Central memory CD8-positive, alpha-beta T cell (primary cell): ENCODE data around the gene ACTRT2.

Source experiments
- ATAC-seq: fragments of 150-1000 bp; cut with Tn5 transposase; replicated peaks from 2 replicates; pipeline ENCODE4 v1.10.0; 2022; ENCODE audit warnings: mild to moderate bottlenecking, moderate FRiP score, moderate number of reproducible peaks; ENCODE audit not compliant: poor library complexity, severe bottlenecking; ENCODE audit errors: extremely low read depth
- DNase-seq, 2 donors: peaks; one replicate each; pipeline ENCODE4 v3.0.0; 2021; ENCODE audit warnings: low spot score in 2 of 2
- H3K27ac Mint-ChIP-seq: one replicate; pipeline ENCODE4 v1.8.0; 2022; ENCODE audit warnings: low read depth, mild to moderate bottlenecking, moderate library complexity, mixed read lengths
- H3K27me3 Mint-ChIP-seq: one replicate; pipeline ENCODE4 v1.8.0; 2022; ENCODE audit warnings: mixed read lengths
- H3K36me3 Mint-ChIP-seq: one replicate; pipeline ENCODE4 v1.8.0; 2022; ENCODE audit warnings: mild to moderate bottlenecking, moderate library complexity, mixed read lengths; ENCODE audit not compliant: insufficient read depth
- H3K4me1 Mint-ChIP-seq: one replicate; pipeline ENCODE4 v1.8.0; 2022; ENCODE audit warnings: mixed read lengths
- H3K4me3 Mint-ChIP-seq: one replicate; pipeline ENCODE4 v1.8.0; 2022; ENCODE audit warnings: mild to moderate bottlenecking, moderate library complexity, mixed read lengths
- H3K9me3 Mint-ChIP-seq: one replicate; pipeline ENCODE4 v1.8.0; 2022; ENCODE audit warnings: mixed read lengths

ACTRT2 gene

GRCh38 chr1:3054474-3054873 lies 33.2 kb downstream of the ACTRT2 start:
- peaks cover 28% of the 10 kb centered on the region for H3K27me3 Mint-ChIP-seq
- H3K9me3 Mint-ChIP-seq = peaks cover 6% of the 10 kb centered on the region
- ATAC-seq = no peak
- DNase-seq = no peak
- peaks cover 2% of the 10 kb centered on the region for H3K36me3 Mint-ChIP-seq
- H3K27ac Mint-ChIP-seq = no peak overlapping the region
- H3K4me1 Mint-ChIP-seq = no peaks in the 10 kb centered on the region
- no peak overlapping the region for H3K4me3 Mint-ChIP-seq

- Mint-ChIP-seq H3K4me1 (no peaks in the 10 kb centered on the region), H3K36me3 (peaks cover 2% of the 10 kb centered on the region), H3K4me3 (no peak overlapping the region), H3K27me3 (peaks cover 23% of the 10 kb centered on the region), H3K9me3 (peaks cover 6% of the 10 kb centered on the region), H3K27ac (no peak overlapping the region)
- DNase-seq (no peak), ATAC-seq (no peak)
Measured at GRCh38 chr1:3055051-3055450, 33.8 kb downstream of the ACTRT2 start.

GRCh38 chr1:3056641-3057040 lies 35.4 kb downstream of the ACTRT2 start:
- DNase-seq (no peak), ATAC-seq (no peak)
- H3K4me3 Mint-ChIP-seq = no peak overlapping the region
- no peaks in the 10 kb centered on the region for H3K4me1 Mint-ChIP-seq
- peaks cover 29% of the 10 kb centered on the region for H3K27me3 Mint-ChIP-seq
- H3K36me3 Mint-ChIP-seq = peaks cover 2% of the 10 kb centered on the region
- H3K27ac Mint-ChIP-seq = no peak overlapping the region
- peaks cover 6% of the 10 kb centered on the region for H3K9me3 Mint-ChIP-seq

GRCh38 chr1:3058263-3059030 lies 37.2 kb downstream of the ACTRT2 start:
- DNase-seq (no peak), ATAC-seq (no peak)
- Mint-ChIP-seq H3K36me3 (peaks cover 2% of the 10 kb centered on the region), H3K27ac (no peak overlapping the region), H3K4me1 (no peaks in the 10 kb centered on the region), H3K4me3 (no peak overlapping the region), H3K9me3 (no peaks in the 10 kb centered on the region), H3K27me3 (peaks cover 21% of the 10 kb centered on the region)

- Mint-ChIP-seq H3K27me3 (peaks cover 19% of the 10 kb centered on the region), H3K27ac (no peak overlapping the region), H3K36me3 (peaks cover 2% of the 10 kb centered on the region), H3K4me1 (no peaks in the 10 kb centered on the region), H3K4me3 (no peak overlapping the region), H3K9me3 (no peaks in the 10 kb centered on the region)
- no peak for ATAC-seq
- no peak for DNase-seq
Measured at GRCh38 chr1:3060127-3060526, 38.9 kb downstream of the ACTRT2 start.

GRCh38 chr1:3060601-3061551 lies 39.6 kb downstream of the ACTRT2 start:
- Mint-ChIP-seq H3K4me3 (no peak overlapping the region), H3K4me1 (no peaks in the 10 kb centered on the region), H3K36me3 (peaks cover 2% of the 10 kb centered on the region), H3K9me3 (no peaks in the 10 kb centered on the region), H3K27me3 (peaks cover 19% of the 10 kb centered on the region), H3K27ac (no peak overlapping the region)
- DNase-seq = no peak
- no peak for ATAC-seq

- Mint-ChIP-seq H3K4me1 (no peaks in the 10 kb centered on the region), H3K27ac (no peak overlapping the region), H3K27me3 (peaks cover 19% of the 10 kb centered on the region), H3K4me3 (no peak overlapping the region), H3K9me3 (no peaks in the 10 kb centered on the region), H3K36me3 (peaks cover 2% of the 10 kb centered on the region)
- ATAC-seq (no peak), DNase-seq (no peak)
Measured at GRCh38 chr1:3061566-3061965, 40.3 kb downstream of the ACTRT2 start.

- no peaks in the 10 kb centered on the region for H3K9me3 Mint-ChIP-seq
- no peak for DNase-seq
Measured at GRCh38 chr1:3061981-3062615, 40.8 kb downstream of the ACTRT2 start.

GRCh38 chr1:3062616-3063378 lies 41.5 kb downstream of the ACTRT2 start:
- no peaks in the 10 kb centered on the region for H3K9me3 Mint-ChIP-seq
- peaks cover 2% of the 10 kb centered on the region for H3K36me3 Mint-ChIP-seq
- peaks cover 19% of the 10 kb centered on the region for H3K27me3 Mint-ChIP-seq
- H3K4me3 Mint-ChIP-seq = no peak overlapping the region
- no peaks in the 10 kb centered on the region for H3K4me1 Mint-ChIP-seq
- no peak for DNase-seq
- no peak overlapping the region for H3K27ac Mint-ChIP-seq
- ATAC-seq = no peak

More at GRCh38 chr1:3061981-3062615, 40.8 kb downstream of the ACTRT2 start:
- Mint-ChIP-seq H3K4me1 (no peaks in the 10 kb centered on the region), H3K4me3 (no peak overlapping the region), H3K27ac (no peak overlapping the region), H3K36me3 (peaks cover 2% of the 10 kb centered on the region), H3K27me3 (peaks cover 19% of the 10 kb centered on the region)
- no peak for ATAC-seq

- DNase-seq (no peak), ATAC-seq (no peak)
- Mint-ChIP-seq H3K27me3 (peaks cover 16% of the 10 kb centered on the region), H3K9me3 (no peaks in the 10 kb centered on the region), H3K36me3 (no peaks in the 10 kb centered on the region), H3K27ac (no peak overlapping the region), H3K4me1 (no peaks in the 10 kb centered on the region), H3K4me3 (no peak overlapping the region)
Measured at GRCh38 chr1:3063379-3064295, 42.4 kb downstream of the ACTRT2 start.

GRCh38 chr1:3064296-3064850 lies 43.1 kb downstream of the ACTRT2 start:
- no peak overlapping the region for H3K4me3 Mint-ChIP-seq
- DNase-seq = no peak
- H3K27ac Mint-ChIP-seq = no peak overlapping the region
- no peaks in the 10 kb centered on the region for H3K9me3 Mint-ChIP-seq
- no peaks in the 10 kb centered on the region for H3K4me1 Mint-ChIP-seq
- no peak for ATAC-seq
- H3K36me3 Mint-ChIP-seq = peaks cover 2% of the 10 kb centered on the region
- H3K27me3 Mint-ChIP-seq = peaks cover 10% of the 10 kb centered on the region
